ENCODE measurements around the gene CDH7.

The CDH7 gene

GRCh38 chr18:65924904-65925303, 174.1 kb downstream of the CDH7 start:
- Histone ChIP-seq H3K4me3 (ENCODE audit: low read length) (no peak overlapping the region), H3K27me3 (ENCODE audit: control insufficient read depth, low read length) (no peaks in the 10 kb centered on the region), H3F3A (ENCODE audit: control insufficient read depth, insufficient read depth) (no peaks in the 10 kb centered on the region), H3K27ac (ENCODE audit: low read depth, low read length) (no peak overlapping the region), H3K9me2 (replicated peaks; ENCODE audit: control insufficient read depth, low read length) (no peaks in the 10 kb centered on the region), H3K4me1 (ENCODE audit: control insufficient read depth, low read length) (no peaks in the 10 kb centered on the region), H3K9me3 (ENCODE audit: control insufficient read depth, insufficient read depth, low read length) (no peaks in the 10 kb centered on the region), H3K36me3 (ENCODE audit: control insufficient read depth, low read length) (no peaks in the 10 kb centered on the region), H3K4me2 (ENCODE audit: low read length) (no peak overlapping the region), H4K20me1 (ENCODE audit: control insufficient read depth, insufficient read depth, low read depth, low read length) (no peaks in the 10 kb centered on the region), H3K79me2 (ENCODE audit: control insufficient read depth, low read length) (no peaks in the 10 kb centered on the region)
- no peak for TF ChIP-seq EZH2phosphoT487 (IDR thresholded peaks at IDR 0.05; ENCODE audit: borderline replicate concordance, low read length)

GRCh38 chr18:65934874-65935273, 184.1 kb downstream of the CDH7 start:
- Histone ChIP-seq H3K9me2 (replicated peaks; ENCODE audit: control insufficient read depth, low read length) (no peaks in the 10 kb centered on the region), H3K36me3 (ENCODE audit: control insufficient read depth, low read length) (no peaks in the 10 kb centered on the region), H4K20me1 (ENCODE audit: control insufficient read depth, insufficient read depth, low read depth, low read length) (no peaks in the 10 kb centered on the region), H3K27ac (ENCODE audit: low read depth, low read length) (no peak overlapping the region), H3K27me3 (ENCODE audit: control insufficient read depth, low read length) (no peaks in the 10 kb centered on the region), H3K4me1 (ENCODE audit: control insufficient read depth, low read length) (no peaks in the 10 kb centered on the region), H3K9me3 (ENCODE audit: control insufficient read depth, insufficient read depth, low read length) (no peaks in the 10 kb centered on the region), H3K4me3 (ENCODE audit: low read length) (no peak overlapping the region), H3F3A (ENCODE audit: control insufficient read depth, insufficient read depth) (no peaks in the 10 kb centered on the region), H3K4me2 (ENCODE audit: low read length) (no peak overlapping the region), H3K79me2 (ENCODE audit: control insufficient read depth, low read length) (no peaks in the 10 kb centered on the region)
- TF ChIP-seq EZH2phosphoT487 (IDR thresholded peaks at IDR 0.05; ENCODE audit: borderline replicate concordance, low read length) (no peak), CTCF (IDR thresholded peaks at IDR 0.05; ENCODE audit: low read depth, low read length, poor library complexity, severe bottlenecking) (no peak)

- no peaks in the 10 kb centered on the region for H3K79me2 ChIP-seq (ENCODE audit: control insufficient read depth, low read length)
- no peaks in the 10 kb centered on the region for H4K20me1 ChIP-seq (ENCODE audit: control insufficient read depth, insufficient read depth, low read depth, low read length)
- no peak overlapping the region for H3K4me3 ChIP-seq (ENCODE audit: low read length)
- no peak overlapping the region for H3K27ac ChIP-seq (ENCODE audit: low read depth, low read length)
- H3K9me2 ChIP-seq (replicated peaks; ENCODE audit: control insufficient read depth, low read length) = no peaks in the 10 kb centered on the region
- TF ChIP-seq CTCF (IDR thresholded peaks at IDR 0.05; ENCODE audit: low read depth, low read length, poor library complexity, severe bottlenecking) (no peak), EZH2phosphoT487 (IDR thresholded peaks at IDR 0.05; ENCODE audit: borderline replicate concordance, low read length) (no peak)
- H3K36me3 ChIP-seq (ENCODE audit: control insufficient read depth, low read length) = no peaks in the 10 kb centered on the region
- no peaks in the 10 kb centered on the region for H3K27me3 ChIP-seq (ENCODE audit: control insufficient read depth, low read length)
- no peaks in the 10 kb centered on the region for H3F3A ChIP-seq (ENCODE audit: control insufficient read depth, insufficient read depth)
- H3K9me3 ChIP-seq (ENCODE audit: control insufficient read depth, insufficient read depth, low read length) = no peaks in the 10 kb centered on the region
- H3K4me1 ChIP-seq (ENCODE audit: control insufficient read depth, low read length) = no peaks in the 10 kb centered on the region
- no peak overlapping the region for H3K4me2 ChIP-seq (ENCODE audit: low read length)
Observed at GRCh38 chr18:65936678-65937077, 185.9 kb downstream of the CDH7 start.

GRCh38 chr18:65937180-65937579, 186.4 kb downstream of the CDH7 start:
- Histone ChIP-seq H3K4me3 (ENCODE audit: low read length) (no peak overlapping the region), H3K4me1 (ENCODE audit: control insufficient read depth, low read length) (no peaks in the 10 kb centered on the region), H4K20me1 (ENCODE audit: control insufficient read depth, insufficient read depth, low read depth, low read length) (no peaks in the 10 kb centered on the region), H3K79me2 (ENCODE audit: control insufficient read depth, low read length) (no peaks in the 10 kb centered on the region), H3K36me3 (ENCODE audit: control insufficient read depth, low read length) (no peaks in the 10 kb centered on the region), H3K27me3 (ENCODE audit: control insufficient read depth, low read length) (no peaks in the 10 kb centered on the region), H3K9me3 (ENCODE audit: control insufficient read depth, insufficient read depth, low read length) (no peaks in the 10 kb centered on the region), H3K9me2 (replicated peaks; ENCODE audit: control insufficient read depth, low read length) (no peaks in the 10 kb centered on the region), H3F3A (ENCODE audit: control insufficient read depth, insufficient read depth) (no peaks in the 10 kb centered on the region), H3K27ac (ENCODE audit: low read depth, low read length) (no peak overlapping the region), H3K4me2 (ENCODE audit: low read length) (no peak overlapping the region)
- TF ChIP-seq CTCF (IDR thresholded peaks at IDR 0.05; ENCODE audit: low read depth, low read length, poor library complexity, severe bottlenecking) = no peak
- no peak for TF ChIP-seq EZH2phosphoT487 (IDR thresholded peaks at IDR 0.05; ENCODE audit: borderline replicate concordance, low read length)

All from DOHH2 (cell line).